CD4-positive, alpha-beta memory T cell (primary cell): Measurements from ENCODE around the gene CMC1. TPM values are rescaled to one million over a fixed set of nuclear protein-coding genes. Genes with fewer than 3 reads are reported as not detected.
"Not testable (repeated sequence)": the region's sequence is repeated elsewhere in the genome, so short reads cannot be mapped to it uniquely, and the experiment has no call there.

ENCODE experiments used
- CTCF ChIA-PET: fragments of 350-600 bp; sonication (Branson Sonifier 250); formaldehyde crosslinking; loops from one replicate; lab custom pipeline; 2021; ENCODE audit warnings: inconsistent platforms; ENCODE audit not compliant: partially characterized antibody; lab: Charles Lee
- POLR2A ChIA-PET: fragments of 350-600 bp; sonication (Branson Sonifier 250); formaldehyde crosslinking; loops from one replicate; lab custom pipeline; 2021; ENCODE audit not compliant: partially characterized antibody; lab: Charles Lee
- DNase-seq, 5 donors: peaks; one replicate each; pipeline versions ENCODE4 v3.0.0 to v3.0.0-alpha.2; 2020 to 2022; ENCODE audit warnings: mixed read lengths in 1 of 5
- H3K27ac ChIP-seq: one replicate; pipeline ENCODE4 v1.7.0; 2013; ENCODE audit warnings: low read depth, low read length
- H3K27me3 ChIP-seq: 2 replicates; pipeline ENCODE4 v1.7.0; 2013; ENCODE audit warnings: mild to moderate bottlenecking, low read length, moderate library complexity; ENCODE audit not compliant: insufficient read depth
- H3K36me3 ChIP-seq: 2 replicates; pipeline ENCODE4 v1.7.0; 2013; ENCODE audit warnings: mild to moderate bottlenecking, low read length, moderate library complexity; ENCODE audit not compliant: insufficient read depth
- H3K4me1 ChIP-seq: 2 replicates; pipeline ENCODE4 v1.7.0; 2013; ENCODE audit warnings: mild to moderate bottlenecking, low read length, moderate library complexity; ENCODE audit not compliant: insufficient read depth
- H3K4me3 ChIP-seq, 2 donors: one replicate each; pipeline ENCODE4 v1.7.0; 2013; ENCODE audit warnings: low read length in 2 of 2, mild to moderate bottlenecking in 1 of 2
- H3K9me3 ChIP-seq, 2 donors: one replicate each; pipeline ENCODE4 v1.7.0; 2013; ENCODE audit warnings: low read length in 2 of 2, control low read depth in 1 of 2; ENCODE audit not compliant: control insufficient read depth in 1 of 2
- H3K27ac Mint-ChIP-seq, 7 donors: one replicate each; pipeline ENCODE4 v1.8.0; 2020 to 2021; ENCODE audit warnings: mixed read lengths in 7 of 7, mild to moderate bottlenecking in 6 of 7, inconsistent platforms in 3 of 7, moderate library complexity in 3 of 7
- H3K27me3 Mint-ChIP-seq, 2 donors: one replicate each; pipeline ENCODE4 v1.8.0; 2020 to 2021; ENCODE audit warnings: mixed read lengths in 2 of 2
- H3K36me3 Mint-ChIP-seq, 2 donors: one replicate each; pipeline ENCODE4 v1.8.0; 2020 to 2021; ENCODE audit warnings: mixed read lengths in 2 of 2, inconsistent platforms in 1 of 2, mild to moderate bottlenecking in 1 of 2
- H3K4me1 Mint-ChIP-seq, 4 donors: one replicate each; pipeline ENCODE4 v1.8.0; 2020 to 2021; ENCODE audit warnings: mixed read lengths in 4 of 4, mild to moderate bottlenecking in 1 of 4
- H3K4me3 Mint-ChIP-seq, 8 donors: one replicate each; pipeline ENCODE4 v1.8.0; 2020 to 2021; ENCODE audit warnings: mixed read lengths in 8 of 8, mild to moderate bottlenecking in 7 of 8, moderate library complexity in 6 of 8, inconsistent platforms in 3 of 8
- H3K9me3 Mint-ChIP-seq, 8 donors: one replicate each; pipeline ENCODE4 v1.8.0; 2020 to 2021; ENCODE audit warnings: mixed read lengths in 8 of 8, mild to moderate bottlenecking in 5 of 8, inconsistent platforms in 3 of 8, moderate library complexity in 1 of 8
- intact Hi-C: fragments of 100-400 bp; cut with micrococcal nuclease; formaldehyde crosslinking; loops from one replicate; pipeline ENCODE4 v1.15.1; 2023
- polyA plus RNA-seq, 2 donors: library from polyadenylated mRNA; unstranded; fragments of 300-500 nt; fragmentation: Illumina TruSeq; gene quantifications; one replicate each; pipeline ENCODE4 v1.2.3, GENCODE V29; 2021
- total RNA-seq, 2 experiments: library from RNA; stranded (reverse); gene quantifications; one replicate each; pipeline ENCODE4 v1.2.3, GENCODE V29; 2021

The CMC1 gene
- total and polyA plus RNA-seq, 4 experiments from 2014 or later, result 15.9 to 49.8 (median 30.9) TPM

GRCh38 chr3:28253040-28253715 is 11.8 kb downstream of the CMC1 start:
- intact Hi-C loops, result no loop called here
- no peak for DNase-seq
- peak overlapping the region in 3 of 8 donors; percentile 12 to 27 (median 23) for H3K4me3 Mint-ChIP-seq
- H3K4me3 ChIP-seq, result no peak overlapping the region
- no peak overlapping the region for H3K27ac ChIP-seq
- H3K27me3 Mint-ChIP-seq, result no peaks in the 10 kb centered on the region
- no peaks in the 10 kb centered on the region for H3K27me3 ChIP-seq
- POLR2A ChIA-PET, result interaction anchor here (0.6 to 2.3 kb wide), 2 partner anchors 10 to 11 kb away, joined by 3 to 6 read pairs; no protein-coding TSS in a partner anchor
- no peaks in the 10 kb centered on the region for H3K36me3 ChIP-seq
- CTCF ChIA-PET, result interaction anchor here (0.6 to 1.6 kb wide), 4 partner anchors 15 to 541 kb away, joined by 3 to 5 read pairs (median 3); no protein-coding TSS in a partner anchor
- H3K9me3 Mint-ChIP-seq, result no peaks in the 10 kb centered on the region
- H3K36me3 Mint-ChIP-seq, result peaks cover 7 to 9% of the 10 kb centered on the region in 2 donors
- H3K4me1 Mint-ChIP-seq, result peaks cover 30 to 64% (median 44%) of the 10 kb centered on the region in 4 donors
- H3K9me3 ChIP-seq, result no peaks in the 10 kb centered on the region
- peaks cover 31% of the 10 kb centered on the region for H3K4me1 ChIP-seq
- H3K27ac Mint-ChIP-seq, result peak overlapping the region in 5 of 7 donors; percentile 8 to 81 (median 26)

DNA sequence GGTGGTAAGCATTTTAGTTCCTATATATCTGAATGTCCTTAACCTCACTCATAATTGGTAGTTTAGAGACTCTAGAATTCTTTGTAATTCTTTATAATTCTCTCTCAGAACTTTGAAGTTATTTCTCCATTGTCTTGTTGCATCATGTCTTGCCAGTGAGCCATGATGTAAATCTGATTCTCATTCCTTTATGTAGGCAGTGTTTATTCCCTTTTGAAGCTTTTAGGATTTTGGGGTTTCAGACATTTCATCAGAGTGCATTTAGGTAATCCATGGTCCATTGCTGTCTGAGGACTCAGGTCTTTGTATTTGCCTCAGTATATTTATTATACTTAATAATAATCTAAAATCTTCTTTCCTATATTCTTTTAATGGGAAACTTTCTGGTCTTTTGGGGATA is 20.6 kb downstream of the CMC1 start:
- H3K27me3 Mint-ChIP-seq, result no peaks in the 10 kb centered on the region
- CTCF ChIA-PET, result no interaction called here
- no peak overlapping the region for H3K4me3 ChIP-seq

GRCh38 chr3:28265641-28266040 is 24.2 kb downstream of the CMC1 start:
- peaks cover 0 to 4% (median 0%) of the 10 kb centered on the region in 8 donors for H3K9me3 Mint-ChIP-seq
- Histone ChIP-seq H3K4me1 (no peaks in the 10 kb centered on the region), H3K27me3 (no peaks in the 10 kb centered on the region), H3K27ac (no peak overlapping the region), H3K9me3 (no peaks in the 10 kb centered on the region), H3K4me3 (no peak overlapping the region), H3K36me3 (no peaks in the 10 kb centered on the region)
- ChIA-PET CTCF (interaction anchor here (0.6 to 1.1 kb wide), 3 partner anchors 9 to 225 kb away, joined by 3 read pairs; no protein-coding TSS in a partner anchor), POLR2A (no interaction called here)
- DNase-seq, result no peak
- H3K4me1 Mint-ChIP-seq, result peaks cover 3 to 11% (median 7%) of the 10 kb centered on the region in 4 donors
- intact Hi-C loops, result no loop called here
- H3K27ac Mint-ChIP-seq, result peak overlapping the region in 1 of 7 donors; percentile 25
- peaks cover 30 to 50% of the 10 kb centered on the region in 2 donors for H3K36me3 Mint-ChIP-seq
- H3K4me3 Mint-ChIP-seq, result no peak overlapping the region
- H3K27me3 Mint-ChIP-seq, result no peaks in the 10 kb centered on the region

More for the DNA sequence above, 20.6 kb downstream of the CMC1 start:
- Histone ChIP-seq H3K9me3 (no peaks in the 10 kb centered on the region), H3K27ac (no peak overlapping the region), H3K27me3 (no peaks in the 10 kb centered on the region), H3K4me1 (no peaks in the 10 kb centered on the region), H3K36me3 (no peaks in the 10 kb centered on the region)
- POLR2A ChIA-PET, result no interaction called here
- no peak for DNase-seq
- Mint-ChIP-seq H3K27ac (no peak overlapping the region), H3K4me1 (peaks cover 5 to 11% (median 8%) of the 10 kb centered on the region in 4 donors), H3K36me3 (peaks cover 13 to 23% of the 10 kb centered on the region in 2 donors), H3K9me3 (no peaks in the 10 kb centered on the region), H3K4me3 (peak overlapping the region in 1 of 8 donors; percentile 63)
- intact Hi-C loops, result no loop called here

DNA sequence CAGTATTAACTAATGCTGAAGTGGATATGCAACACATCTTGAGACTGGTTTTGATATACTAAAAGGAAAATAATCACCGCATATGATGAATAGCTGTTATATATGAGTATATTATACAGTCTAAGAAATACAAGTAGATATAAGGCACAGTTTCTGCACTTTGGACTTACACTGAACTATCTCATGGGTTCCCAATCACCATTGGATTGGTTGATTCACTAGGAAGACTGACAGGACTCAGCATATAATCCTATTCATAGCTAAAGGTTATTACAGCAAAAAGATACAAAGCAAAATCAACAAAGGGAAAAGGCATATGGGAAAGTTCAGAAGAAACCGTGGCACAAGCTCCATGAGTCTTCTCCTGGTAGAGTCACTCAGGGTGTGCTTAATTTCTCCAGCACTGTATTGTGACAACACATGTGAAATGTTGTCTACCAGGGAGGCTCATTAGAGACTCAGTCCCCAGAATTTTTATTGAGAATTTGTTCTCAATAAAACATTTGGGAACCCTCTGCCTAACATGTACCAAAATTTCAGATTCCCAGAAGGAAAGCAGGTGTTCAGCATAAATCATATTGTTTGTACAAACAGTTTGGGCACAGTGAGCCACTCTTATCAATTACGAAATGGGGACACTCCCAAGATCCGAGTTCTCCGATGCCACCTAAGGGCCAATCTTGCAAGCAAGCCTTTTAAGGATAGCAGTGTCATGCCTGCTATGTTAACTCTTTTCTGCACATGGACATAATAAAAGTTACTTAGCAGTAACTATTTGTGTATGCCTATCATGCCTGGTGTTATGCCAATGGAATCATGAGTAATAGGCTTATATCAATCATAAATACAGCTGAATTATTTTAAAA is 26.8 kb downstream of the CMC1 start:
- H3K36me3 ChIP-seq, result no peaks in the 10 kb centered on the region
- peaks cover 0 to 20% (median 12%) of the 10 kb centered on the region in 8 donors for H3K9me3 Mint-ChIP-seq
- H3K27me3 ChIP-seq, result no peaks in the 10 kb centered on the region
- H3K27ac ChIP-seq, result no peak overlapping the region
- peak overlapping the region in 1 of 7 donors; percentile 52 for H3K27ac Mint-ChIP-seq
- ChIA-PET POLR2A (no interaction called here), CTCF (interaction anchor here (0.9 to 1.9 kb wide), 4 partner anchors 14 to 557 kb away, joined by 3 to 5 read pairs (median 3); partner anchors contain the start of gene EOMES)
- no peaks in the 10 kb centered on the region for H3K9me3 ChIP-seq
- no peaks in the 10 kb centered on the region for H3K4me1 ChIP-seq
- no peaks in the 10 kb centered on the region for H3K27me3 Mint-ChIP-seq
- intact Hi-C loops, result no loop called here
- no peak overlapping the region for H3K4me3 Mint-ChIP-seq
- peaks cover 54 to 71% of the 10 kb centered on the region in 2 donors for H3K36me3 Mint-ChIP-seq
- peaks cover 3 to 16% (median 11%) of the 10 kb centered on the region in 4 donors for H3K4me1 Mint-ChIP-seq
- no peak overlapping the region for H3K4me3 ChIP-seq
- DNase-seq, result no peak

DNA sequence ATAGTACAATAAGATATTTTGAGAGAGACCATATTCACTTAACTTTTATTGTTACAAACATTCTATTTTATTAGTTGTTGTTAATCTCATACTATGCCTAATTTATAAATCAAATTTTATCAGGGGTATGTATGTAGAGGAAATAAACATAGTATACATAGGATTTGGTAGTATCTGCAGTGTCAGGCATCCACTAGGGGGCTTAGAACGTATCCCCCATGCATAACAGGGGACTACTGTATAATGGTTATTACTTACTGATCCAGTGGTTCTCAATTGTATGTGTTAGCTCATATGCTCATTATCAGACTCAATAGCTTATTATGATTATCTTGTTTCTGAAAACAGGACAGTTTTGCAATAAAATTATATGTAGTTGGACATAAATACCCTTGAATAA is 27.6 kb downstream of the CMC1 start:
- intact Hi-C loops, result no loop called here
- CTCF ChIA-PET, result interaction anchor here (0.8 to 1.6 kb wide), 7 partner anchors 19 to 588 kb away, joined by 3 to 5 read pairs (median 3); no protein-coding TSS in a partner anchor
- Histone ChIP-seq H3K27me3 (no peaks in the 10 kb centered on the region), H3K27ac (no peak overlapping the region), H3K9me3 (peaks cover 0 to 7% of the 10 kb centered on the region in 2 donors), H3K36me3 (no peaks in the 10 kb centered on the region), H3K4me1 (no peaks in the 10 kb centered on the region), H3K4me3 (no peak overlapping the region)
- Mint-ChIP-seq H3K27ac (peak overlapping the region in 1 of 7 donors; percentile 9), H3K4me3 (no peak overlapping the region), H3K27me3 (no peaks in the 10 kb centered on the region), H3K9me3 (peaks cover 3 to 28% (median 19%) of the 10 kb centered on the region in 8 donors), H3K36me3 (peaks cover 54 to 73% of the 10 kb centered on the region in 2 donors), H3K4me1 (peaks cover 3 to 21% (median 13%) of the 10 kb centered on the region in 4 donors)
- POLR2A ChIA-PET, result no interaction called here
- DNase-seq, result no peak

- H3K4me3 ChIP-seq, H3K9me3 ChIP-seq, H3K27me3 Mint-ChIP-seq, H3K4me1 ChIP-seq, H3K36me3 ChIP-seq, POLR2A ChIA-PET, H3K27ac Mint-ChIP-seq, H3K4me3 Mint-ChIP-seq, DNase-seq, H3K27me3 ChIP-seq, H3K27ac ChIP-seq, intact Hi-C loops: not testable (repeated sequence)
- peaks cover 56 to 74% of the 10 kb centered on the region in 2 donors for H3K36me3 Mint-ChIP-seq
- CTCF ChIA-PET, result interaction anchor here (0.8 to 1.6 kb wide), 6 partner anchors 13 to 589 kb away, joined by 3 to 5 read pairs (median 3); no protein-coding TSS in a partner anchor
- peaks cover 3 to 32% (median 24%) of the 10 kb centered on the region in 8 donors for H3K9me3 Mint-ChIP-seq
- peaks cover 4 to 22% (median 17%) of the 10 kb centered on the region in 4 donors for H3K4me1 Mint-ChIP-seq
Measured at GRCh38 chr3:28269884-28270283, 28.5 kb downstream of the CMC1 start.
